GM19193 (cell line): Measurements from ENCODE around the gene WASL.

Experiments used
- POLR2A ChIP-seq: IDR thresholded peaks from 4 replicates; pipeline ENCODE4 v1.6.1; 2011; ENCODE audit not compliant: insufficient read depth, insufficient read length; ENCODE audit errors: extremely low read depth

The WASL gene

GRCh38 chr7:123724817-123725253, 24.0 kb downstream of the WASL start:
- no peak for TF ChIP-seq POLR2A

GRCh38 chr7:123723913-123724312, 24.9 kb downstream of the WASL start:
- TF ChIP-seq POLR2A = no peak

- TF ChIP-seq POLR2A = no peak
Observed at GRCh38 chr7:123719197-123719721, 29.5 kb downstream of the WASL start.

GRCh38 chr7:123718773-123719172, 30.0 kb downstream of the WASL start:
- TF ChIP-seq POLR2A = no peak

- TF ChIP-seq POLR2A = no peak
Observed at GRCh38 chr7:123717689-123718088, 31.1 kb downstream of the WASL start.

GRCh38 chr7:123716877-123717276, 31.9 kb downstream of the WASL start:
- no peak for TF ChIP-seq POLR2A

- no peak for TF ChIP-seq POLR2A
Observed at GRCh38 chr7:123715799-123716198, 33.0 kb downstream of the WASL start.

GRCh38 chr7:123715198-123715597, 33.6 kb downstream of the WASL start:
- no peak for TF ChIP-seq POLR2A

GRCh38 chr7:123714296-123715080, 34.3 kb downstream of the WASL start:
- no peak for TF ChIP-seq POLR2A

GRCh38 chr7:123712619-123713018, 36.2 kb downstream of the WASL start:
- TF ChIP-seq POLR2A = no peak

GRCh38 chr7:123711832-123712293, 36.9 kb downstream of the WASL start:
- no peak for TF ChIP-seq POLR2A

GRCh38 chr7:123710683-123711082, 38.1 kb downstream of the WASL start:
- no peak for TF ChIP-seq POLR2A

GRCh38 chr7:123709525-123709924, 39.3 kb downstream of the WASL start:
- no peak for TF ChIP-seq POLR2A

- no peak for TF ChIP-seq POLR2A
Observed at GRCh38 chr7:123705211-123705901, 43.4 kb downstream of the WASL start.

- TF ChIP-seq POLR2A = no peak
Observed at GRCh38 chr7:123695944-123696677, 52.7 kb downstream of the WASL start.
